K562 (cell line): Measurements from ENCODE around the gene RCC1. TPM values are rescaled to one million over a fixed set of nuclear protein-coding genes. Genes with fewer than 3 reads are reported as not detected.

Source experiments
- BACH1 ChIP-seq: fragments of 200-800 bp; sonication (Bioruptor generic); IDR thresholded peaks from 2 replicates; pipeline ENCODE4 v1.6.1; 2016; ENCODE audit warnings: missing genetic modification characterization, missing compliant biosample characterization
- GATAD2A ChIP-seq: fragments of 450-650 bp; IDR thresholded peaks from 2 replicates; pipeline ENCODE4 v1.6.1; 2017
- HLTF ChIP-seq: fragments of 450-650 bp; IDR thresholded peaks from 2 replicates; pipeline ENCODE4 v1.6.1; 2016
- HNRNPUL1 ChIP-seq: fragments of 200-400 bp; formaldehyde crosslinking; IDR thresholded peaks from 2 replicates; pipeline ENCODE4 v1.6.1; 2017; ENCODE audit warnings: low read length
- NR2C2 ChIP-seq, 2 experiments: fragments of 200-800 bp in 1 of 2; sonication (Bioruptor generic) in 1 of 2; sonication (generic) in 1 of 2; formaldehyde crosslinking in 1 of 2; IDR thresholded peaks; 2 replicates each; pipeline versions ENCODE4 v1.6.1 to v1.8.0; 2016 to 2022; ENCODE audit warnings: mild to moderate bottlenecking in 1 of 2, missing compliant biosample characterization in 1 of 2, missing genetic modification characterization in 1 of 2, missing genetic modification reagents in 1 of 2
- PHB2 ChIP-seq: fragments of 450-650 bp; IDR thresholded peaks from 2 replicates; pipeline ENCODE4 v1.6.1; 2017; ENCODE audit warnings: low read depth
- SUPT5H ChIP-seq: fragments of 450-650 bp; IDR thresholded peaks from 2 replicates; pipeline ENCODE4 v1.6.1; 2016
- TFAM ChIP-seq: fragments of 250-450 bp; sonication (Bioruptor Pico); conservative IDR thresholded peaks from 2 replicates; pipeline ENCODE4 v1.5.0; 2021; ENCODE audit warnings: mild to moderate bottlenecking, moderate library complexity
- TSC22D4 ChIP-seq: fragments of 450-650 bp; IDR thresholded peaks from 2 replicates; pipeline ENCODE4 v1.6.1; 2016; ENCODE audit warnings: missing genetic modification characterization, missing biosample characterization, control low read depth
- U2AF2 ChIP-seq: fragments of 200-400 bp; formaldehyde crosslinking; optimal IDR thresholded peaks from 2 replicates; pipeline ENCODE3; 2017; ENCODE audit warnings: low read depth, mild to moderate bottlenecking, low read length
- XRCC5 ChIP-seq: fragments of 200-400 bp; formaldehyde crosslinking; IDR thresholded peaks from 2 replicates; pipeline ENCODE4 v1.6.1; 2017; ENCODE audit warnings: low read depth, mild to moderate bottlenecking, low read length
- ZNF174 ChIP-seq: fragments of 250-450 bp; sonication (Bioruptor Pico); IDR thresholded peaks from 2 replicates; pipeline ENCODE4 v1.4.0; 2020; ENCODE audit warnings: mild to moderate bottlenecking
- ZNF239 ChIP-seq: fragments of 250-450 bp; sonication (Bioruptor Pico); IDR thresholded peaks from 2 replicates; pipeline ENCODE4 v1.4.0; 2020; ENCODE audit warnings: mild to moderate bottlenecking
- ZNF253 ChIP-seq: fragments of 250-450 bp; sonication (Bioruptor Pico); conservative IDR thresholded peaks from 2 replicates; pipeline ENCODE4 v1.6.1; 2021; ENCODE audit warnings: mild to moderate bottlenecking
- ZNF354B ChIP-seq: fragments of 250-450 bp; sonication (Bioruptor Pico); IDR thresholded peaks from 2 replicates; pipeline ENCODE4 v1.4.0; 2020
- ZNF655 ChIP-seq: fragments of 250-450 bp; sonication (Bioruptor Pico); IDR thresholded peaks from 2 replicates; pipeline ENCODE4 v1.5.0; 2021
- polyA plus RNA-seq, 8 experiments: library from polyadenylated mRNA; depleted of rRNA in 4 of 8; stranded (reverse) in 5 of 8; unstranded in 3 of 8; fragments of >200 nt; fragmentation: Nextera tagmentation in 2 of 8; fragmentation: Illumina TruSeq in 1 of 8; extraction: Ambion mirVana in 2 of 8; extraction: Trizol in 1 of 8; gene quantifications; 2 replicates each; pipeline versions ENCODE4 v1.2.1 to v1.2.3, GENCODE V29; 2011 to 2014; ENCODE audit warnings: inconsistent platforms in 1 of 8, missing spikeins in 1 of 8
- total RNA-seq, 7 experiments: library from RNA; depleted of rRNA in 6 of 7; stranded (reverse); fragments of >200 nt in 6 of 7; fragmentation: Illumina TruSeq in 2 of 7; extraction: Trizol in 2 of 7; gene quantifications; 2 replicates each; pipeline versions ENCODE4 v1.2.1 to v1.2.3, GENCODE V29; 2011 to 2021; ENCODE audit warnings: low replicate concordance in 1 of 7
- TF ChIP-seq, protein P1 (sequence below): fragments of 450-650 bp; IDR thresholded peaks from 2 replicates; pipeline ENCODE4 v1.6.1; 2017; ENCODE audit warnings: mild to moderate bottlenecking, moderate library complexity
- TF ChIP-seq, protein P2 (sequence below): fragments of 450-650 bp; formaldehyde crosslinking; IDR thresholded peaks from 2 replicates; pipeline ENCODE4 v1.4.0; 2022; ENCODE audit warnings: mild to moderate bottlenecking, moderate library complexity
- TF ChIP-seq, protein P3 (sequence below): IDR thresholded peaks from 2 replicates; pipeline ENCODE4 v1.6.1; 2014; ENCODE audit warnings: antibody characterized with exemption
- TF ChIP-seq, protein P4 (sequence below): fragments of 450-650 bp; IDR thresholded peaks from 2 replicates; pipeline ENCODE4 v1.6.1; 2016; ENCODE audit warnings: low read depth, mild to moderate bottlenecking, moderate library complexity
- TF ChIP-seq, protein P5 (sequence below): sonication (generic); formaldehyde crosslinking; IDR thresholded peaks from 2 replicates; pipeline ENCODE4 v1.8.0; 2023; ENCODE audit warnings: mild to moderate bottlenecking, missing genetic modification reagents

Gene RCC1
- total and polyA plus RNA-seq, 9 of the 15 experiments (the other 6 are each of a cell fraction or from before 2014, with no cell fraction given): 16.4 to 202 (median 107) TPM

DNA sequence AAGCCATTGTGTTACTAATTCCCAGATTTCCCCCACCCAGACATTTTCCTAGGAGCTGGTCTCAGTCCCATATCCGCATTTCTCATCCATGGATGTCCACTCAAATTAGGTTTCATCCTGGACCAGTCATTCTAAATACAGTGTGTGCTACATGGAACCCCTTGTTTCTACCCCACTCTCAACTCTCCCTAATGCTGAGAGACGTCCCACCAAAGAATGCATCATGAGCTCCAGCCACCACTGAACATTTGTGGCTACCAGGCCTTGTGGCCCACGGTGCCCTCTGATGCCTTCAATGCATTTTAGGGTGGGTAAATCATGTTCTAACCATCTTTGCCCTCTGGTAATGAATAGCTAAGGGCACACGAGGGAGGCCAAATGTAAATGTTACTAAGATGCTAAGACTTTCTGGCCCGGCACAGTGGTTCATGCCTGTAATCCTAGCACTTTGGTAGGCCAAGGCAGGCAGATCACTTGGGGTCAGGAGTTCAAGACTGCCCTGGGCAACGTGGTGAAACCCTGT is 72.9 kb downstream of the RCC1 start (continued):
- TF ChIP-seq ZNF253 (CRISPR knock-in tag): 0 out of 2 replicates have a peak, but pooled peaks have one; percentile 39
- TF ChIP-seq, protein P1, sequence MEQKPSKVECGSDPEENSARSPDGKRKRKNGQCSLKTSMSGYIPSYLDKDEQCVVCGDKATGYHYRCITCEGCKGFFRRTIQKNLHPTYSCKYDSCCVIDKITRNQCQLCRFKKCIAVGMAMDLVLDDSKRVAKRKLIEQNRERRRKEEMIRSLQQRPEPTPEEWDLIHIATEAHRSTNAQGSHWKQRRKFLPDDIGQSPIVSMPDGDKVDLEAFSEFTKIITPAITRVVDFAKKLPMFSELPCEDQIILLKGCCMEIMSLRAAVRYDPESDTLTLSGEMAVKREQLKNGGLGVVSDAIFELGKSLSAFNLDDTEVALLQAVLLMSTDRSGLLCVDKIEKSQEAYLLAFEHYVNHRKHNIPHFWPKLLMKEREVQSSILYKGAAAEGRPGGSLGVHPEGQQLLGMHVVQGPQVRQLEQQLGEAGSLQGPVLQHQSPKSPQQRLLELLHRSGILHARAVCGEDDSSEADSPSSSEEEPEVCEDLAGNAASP: no peak
- TF ChIP-seq TSC22D4: no peak
- no peak for TF ChIP-seq U2AF2
- TF ChIP-seq GATAD2A: no peak
- TF ChIP-seq PHB2: no peak
- 0 out of 2 replicates have a peak, but pooled peaks have one; percentile 63 for TF ChIP-seq HNRNPUL1
- TF ChIP-seq, protein P2, sequence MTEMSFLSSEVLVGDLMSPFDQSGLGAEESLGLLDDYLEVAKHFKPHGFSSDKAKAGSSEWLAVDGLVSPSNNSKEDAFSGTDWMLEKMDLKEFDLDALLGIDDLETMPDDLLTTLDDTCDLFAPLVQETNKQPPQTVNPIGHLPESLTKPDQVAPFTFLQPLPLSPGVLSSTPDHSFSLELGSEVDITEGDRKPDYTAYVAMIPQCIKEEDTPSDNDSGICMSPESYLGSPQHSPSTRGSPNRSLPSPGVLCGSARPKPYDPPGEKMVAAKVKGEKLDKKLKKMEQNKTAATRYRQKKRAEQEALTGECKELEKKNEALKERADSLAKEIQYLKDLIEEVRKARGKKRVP (CRISPR knock-in tag): no peak
- TF ChIP-seq, protein P3, sequence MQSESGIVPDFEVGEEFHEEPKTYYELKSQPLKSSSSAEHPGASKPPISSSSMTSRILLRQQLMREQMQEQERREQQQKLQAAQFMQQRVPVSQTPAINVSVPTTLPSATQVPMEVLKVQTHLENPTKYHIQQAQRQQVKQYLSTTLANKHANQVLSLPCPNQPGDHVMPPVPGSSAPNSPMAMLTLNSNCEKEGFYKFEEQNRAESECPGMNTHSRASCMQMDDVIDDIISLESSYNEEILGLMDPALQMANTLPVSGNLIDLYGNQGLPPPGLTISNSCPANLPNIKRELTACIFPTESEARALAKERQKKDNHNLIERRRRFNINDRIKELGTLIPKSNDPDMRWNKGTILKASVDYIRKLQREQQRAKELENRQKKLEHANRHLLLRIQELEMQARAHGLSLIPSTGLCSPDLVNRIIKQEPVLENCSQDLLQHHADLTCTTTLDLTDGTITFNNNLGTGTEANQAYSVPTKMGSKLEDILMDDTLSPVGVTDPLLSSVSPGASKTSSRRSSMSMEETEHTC: no peak
- TF ChIP-seq ZNF174: no peak
- 0 out of 2 replicates have a peak, but pooled peaks have one; percentile 29 for TF ChIP-seq SUPT5H
- no peak for TF ChIP-seq XRCC5
- TF ChIP-seq, protein P4, sequence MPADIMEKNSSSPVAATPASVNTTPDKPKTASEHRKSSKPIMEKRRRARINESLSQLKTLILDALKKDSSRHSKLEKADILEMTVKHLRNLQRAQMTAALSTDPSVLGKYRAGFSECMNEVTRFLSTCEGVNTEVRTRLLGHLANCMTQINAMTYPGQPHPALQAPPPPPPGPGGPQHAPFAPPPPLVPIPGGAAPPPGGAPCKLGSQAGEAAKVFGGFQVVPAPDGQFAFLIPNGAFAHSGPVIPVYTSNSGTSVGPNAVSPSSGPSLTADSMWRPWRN: no peak
- TF ChIP-seq NR2C2 (CRISPR knock-in tag; IDR thresholded peaks at IDR 0.05): no peak
- TF ChIP-seq NR2C2 (tag; IDR thresholded peaks at IDR 0.05): no peak
- TF ChIP-seq ZNF239: no peak
- no peak for TF ChIP-seq TFAM (CRISPR knock-in tag)
- no peak for TF ChIP-seq ZNF354B (CRISPR knock-in tag)
- no peak for TF ChIP-seq HLTF
- TF ChIP-seq, protein P5, sequence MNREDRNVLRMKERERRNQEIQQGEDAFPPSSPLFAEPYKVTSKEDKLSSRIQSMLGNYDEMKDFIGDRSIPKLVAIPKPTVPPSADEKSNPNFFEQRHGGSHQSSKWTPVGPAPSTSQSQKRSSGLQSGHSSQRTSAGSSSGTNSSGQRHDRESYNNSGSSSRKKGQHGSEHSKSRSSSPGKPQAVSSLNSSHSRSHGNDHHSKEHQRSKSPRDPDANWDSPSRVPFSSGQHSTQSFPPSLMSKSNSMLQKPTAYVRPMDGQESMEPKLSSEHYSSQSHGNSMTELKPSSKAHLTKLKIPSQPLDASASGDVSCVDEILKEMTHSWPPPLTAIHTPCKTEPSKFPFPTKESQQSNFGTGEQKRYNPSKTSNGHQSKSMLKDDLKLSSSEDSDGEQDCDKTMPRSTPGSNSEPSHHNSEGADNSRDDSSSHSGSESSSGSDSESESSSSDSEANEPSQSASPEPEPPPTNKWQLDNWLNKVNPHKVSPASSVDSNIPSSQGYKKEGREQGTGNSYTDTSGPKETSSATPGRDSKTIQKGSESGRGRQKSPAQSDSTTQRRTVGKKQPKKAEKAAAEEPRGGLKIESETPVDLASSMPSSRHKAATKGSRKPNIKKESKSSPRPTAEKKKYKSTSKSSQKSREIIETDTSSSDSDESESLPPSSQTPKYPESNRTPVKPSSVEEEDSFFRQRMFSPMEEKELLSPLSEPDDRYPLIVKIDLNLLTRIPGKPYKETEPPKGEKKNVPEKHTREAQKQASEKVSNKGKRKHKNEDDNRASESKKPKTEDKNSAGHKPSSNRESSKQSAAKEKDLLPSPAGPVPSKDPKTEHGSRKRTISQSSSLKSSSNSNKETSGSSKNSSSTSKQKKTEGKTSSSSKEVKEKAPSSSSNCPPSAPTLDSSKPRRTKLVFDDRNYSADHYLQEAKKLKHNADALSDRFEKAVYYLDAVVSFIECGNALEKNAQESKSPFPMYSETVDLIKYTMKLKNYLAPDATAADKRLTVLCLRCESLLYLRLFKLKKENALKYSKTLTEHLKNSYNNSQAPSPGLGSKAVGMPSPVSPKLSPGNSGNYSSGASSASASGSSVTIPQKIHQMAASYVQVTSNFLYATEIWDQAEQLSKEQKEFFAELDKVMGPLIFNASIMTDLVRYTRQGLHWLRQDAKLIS (CRISPR knock-in tag): no peak
- no peak for TF ChIP-seq BACH1 (tag)
- TF ChIP-seq ZNF655 (CRISPR knock-in tag): no peak
